Mucosa of descending colon (tissue), 3 donors: ENCODE results near the gene DSCAM. TPM values are rescaled to one million over a fixed set of nuclear protein-coding genes. Genes with fewer than 3 reads are reported as not detected.

Experiments
- ATAC-seq: fragments of 200-7000 bp; cut with Tn5 transposase; one replicate; pipeline ENCODE4 v1.9.1; 2020; ENCODE audit warnings: mild to moderate bottlenecking, moderate library complexity
- DNase-seq, 3 donors: peaks; one replicate each; pipeline ENCODE4 v3.0.0-alpha.2; 2020
- H3K36me3 ChIP-seq: fragments of 200-600 bp; one replicate; pipeline ENCODE4 v1.8.0; 2021; ENCODE audit warnings: low read depth, mild to moderate bottlenecking
- H3K4me1 ChIP-seq: fragments of 200-600 bp; one replicate; pipeline ENCODE4 v1.8.0; 2021; ENCODE audit warnings: low read depth, mild to moderate bottlenecking
- H3K4me3 ChIP-seq: fragments of 200-600 bp; one replicate; pipeline ENCODE4 v1.8.0; 2021; ENCODE audit warnings: mild to moderate bottlenecking
- H3K9me3 ChIP-seq: fragments of 200-600 bp; one replicate; pipeline ENCODE4 v1.8.0; 2021; ENCODE audit warnings: mild to moderate bottlenecking
- CTCF ChIP-seq: fragments of 200-600 bp; IDR thresholded peaks from one replicate; pipeline ENCODE4 v1.8.0; 2022; ENCODE audit warnings: antibody characterized with exemption, mild to moderate bottlenecking
- intact Hi-C, 2 donors: fragments of 100-400 bp; cut with DNase I in 1 of 2; cut with micrococcal nuclease in 1 of 2; formaldehyde crosslinking; loops; one replicate each; pipeline versions ENCODE4 v1.11.0 to v1.11.1; 2022; cut with DNase I, micrococcal nuclease
- total RNA-seq, 3 donors: library from RNA; stranded (reverse); fragmentation: NEBNext Ultra II Directional in 2 of 3; extraction: Animal tissue kit (Norgen Biotek cat#: 25700) in 2 of 3; gene quantifications; one replicate each; pipeline versions ENCODE4 v1.2.1 to v1.2.4, GENCODE V29; 2021 to 2023
- donor health status: DM: no; HTN: no; CAD: no; lungs with moderate emphysema.
- donor health status: DM: no; HTN: no; CAD: no.
- donor health status: DM: no; HTN: yes; CAD: no.

DSCAM gene
- total RNA-seq, 3 donors from 2014 or later = 0.35 TPM; not detected in 2

- DNase-seq (no peak), ATAC-seq (no peak)
- Histone ChIP-seq H3K4me1 (no peaks in the 10 kb centered on the region), H3K9me3 (no peaks in the 10 kb centered on the region), H3K36me3 (no peaks in the 10 kb centered on the region), H3K4me3 (no peak overlapping the region)
- intact Hi-C loops = no loop called here
- TF ChIP-seq CTCF = no peak
Observed at GRCh38 chr21:40208948-40209345, 638.0 kb downstream of the DSCAM start.

DNA sequence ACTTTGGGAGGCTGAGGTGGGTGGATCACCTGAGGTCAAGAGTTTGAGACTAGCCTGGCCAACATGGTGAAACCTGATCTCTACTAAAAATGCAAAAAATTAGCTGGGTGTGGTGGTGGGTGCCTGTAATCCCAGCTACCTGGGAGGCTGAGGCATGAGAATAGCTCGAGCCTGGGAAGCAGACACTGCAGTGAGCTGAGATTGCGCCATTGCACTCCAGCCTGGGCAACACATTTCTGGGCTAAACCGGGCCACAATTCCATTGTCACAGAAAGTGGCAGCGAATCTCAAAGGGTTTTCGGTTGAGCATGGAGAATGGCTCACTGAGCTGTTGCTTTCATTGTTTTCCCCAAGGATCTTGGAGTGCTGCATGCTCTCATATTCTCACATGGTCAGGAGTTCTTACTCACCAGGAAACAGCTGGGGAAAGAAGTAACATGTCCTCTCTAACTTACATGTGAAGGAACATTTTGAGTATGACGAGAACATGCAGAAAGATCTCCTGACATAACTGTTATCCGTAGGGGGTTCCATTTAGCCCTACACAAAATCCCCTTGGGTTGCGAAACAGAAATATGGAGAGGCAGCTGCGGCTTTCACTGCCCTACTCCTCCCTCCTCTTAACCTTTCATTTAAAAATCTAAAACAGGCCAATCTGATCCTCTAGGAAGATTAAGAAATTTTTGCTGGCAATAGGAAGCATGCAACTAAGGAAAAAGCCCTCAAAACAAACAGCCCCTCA is 638.6 kb downstream of the DSCAM start:
- no peaks in the 10 kb centered on the region for H3K36me3 ChIP-seq
- H3K4me1 ChIP-seq = no peaks in the 10 kb centered on the region
- intact Hi-C loops = no loop called here
- H3K9me3 ChIP-seq = no peaks in the 10 kb centered on the region
- no peak for ATAC-seq
- TF ChIP-seq CTCF = no peak
- no peak overlapping the region for H3K4me3 ChIP-seq
- no peak for DNase-seq

- TF ChIP-seq CTCF = no peak
- no peaks in the 10 kb centered on the region for H3K36me3 ChIP-seq
- H3K4me3 ChIP-seq = no peak overlapping the region
- DNase-seq (no peak), ATAC-seq (no peak)
- H3K9me3 ChIP-seq = peaks cover 5% of the 10 kb centered on the region
- intact Hi-C loops = no loop called here
- no peaks in the 10 kb centered on the region for H3K4me1 ChIP-seq
Observed at GRCh38 chr21:40200946-40201345, 646.0 kb downstream of the DSCAM start.

GRCh38 chr21:40200126-40200525 is 646.8 kb downstream of the DSCAM start:
- DNase-seq = no peak
- Histone ChIP-seq H3K36me3 (no peaks in the 10 kb centered on the region), H3K4me1 (no peaks in the 10 kb centered on the region), H3K4me3 (no peak overlapping the region), H3K9me3 (peaks cover 5% of the 10 kb centered on the region)
- no peak for ATAC-seq
- TF ChIP-seq CTCF = no peak
- intact Hi-C loops = no loop called here

- DNase-seq = no peak
- Histone ChIP-seq H3K36me3 (no peaks in the 10 kb centered on the region), H3K4me1 (no peaks in the 10 kb centered on the region), H3K4me3 (no peak overlapping the region), H3K9me3 (peaks cover 5% of the 10 kb centered on the region)
- intact Hi-C loops = no loop called here
- ATAC-seq = no peak
- no peak for TF ChIP-seq CTCF
Observed at GRCh38 chr21:40194185-40194980, 652.6 kb downstream of the DSCAM start.
